ENCODE results near the gene SLC2A9.

DNA sequence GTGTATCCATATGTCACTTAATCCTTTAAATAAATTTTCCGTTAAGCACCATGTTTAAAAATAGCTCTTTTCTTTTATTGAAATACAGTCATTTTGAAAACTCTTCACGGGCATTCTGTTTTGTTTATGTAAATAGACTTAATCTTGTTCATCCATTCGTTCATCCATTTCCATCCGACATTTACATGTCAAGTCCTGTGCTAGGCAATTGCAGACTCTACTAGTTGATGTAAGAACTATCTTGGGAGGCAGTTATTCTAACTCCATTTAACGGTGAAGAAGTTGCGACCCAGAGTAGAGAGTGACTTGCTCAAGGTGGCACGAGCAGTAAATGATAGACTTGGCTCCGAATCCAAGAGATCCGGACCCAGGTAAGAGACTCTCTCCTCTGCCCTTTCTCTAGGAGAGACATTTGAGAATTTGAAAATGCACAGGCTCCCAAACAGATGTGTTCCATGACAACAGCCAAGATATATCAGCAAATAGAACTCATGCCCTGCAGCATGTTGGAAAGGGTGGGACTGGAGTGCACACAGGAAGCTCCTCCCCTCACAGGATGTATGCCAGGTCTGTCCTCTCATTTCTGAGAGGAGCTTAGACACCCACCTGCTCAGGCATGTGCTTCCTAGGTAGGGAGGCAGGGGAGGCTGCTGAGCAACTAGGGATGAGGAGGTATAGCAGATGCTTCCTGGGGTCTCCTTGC lies 175.4 kb downstream of the SLC2A9 start:
- TF ChIP-seq, protein P1, sequence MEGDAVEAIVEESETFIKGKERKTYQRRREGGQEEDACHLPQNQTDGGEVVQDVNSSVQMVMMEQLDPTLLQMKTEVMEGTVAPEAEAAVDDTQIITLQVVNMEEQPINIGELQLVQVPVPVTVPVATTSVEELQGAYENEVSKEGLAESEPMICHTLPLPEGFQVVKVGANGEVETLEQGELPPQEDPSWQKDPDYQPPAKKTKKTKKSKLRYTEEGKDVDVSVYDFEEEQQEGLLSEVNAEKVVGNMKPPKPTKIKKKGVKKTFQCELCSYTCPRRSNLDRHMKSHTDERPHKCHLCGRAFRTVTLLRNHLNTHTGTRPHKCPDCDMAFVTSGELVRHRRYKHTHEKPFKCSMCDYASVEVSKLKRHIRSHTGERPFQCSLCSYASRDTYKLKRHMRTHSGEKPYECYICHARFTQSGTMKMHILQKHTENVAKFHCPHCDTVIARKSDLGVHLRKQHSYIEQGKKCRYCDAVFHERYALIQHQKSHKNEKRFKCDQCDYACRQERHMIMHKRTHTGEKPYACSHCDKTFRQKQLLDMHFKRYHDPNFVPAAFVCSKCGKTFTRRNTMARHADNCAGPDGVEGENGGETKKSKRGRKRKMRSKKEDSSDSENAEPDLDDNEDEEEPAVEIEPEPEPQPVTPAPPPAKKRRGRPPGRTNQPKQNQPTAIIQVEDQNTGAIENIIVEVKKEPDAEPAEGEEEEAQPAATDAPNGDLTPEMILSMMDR (IDR thresholded peaks at IDR 0.05) = no peak
- TF ChIP-seq JUN (IDR thresholded peaks at IDR 0.05) (no peak), NFE2L2 (conservative IDR thresholded peaks at IDR 0.05; ENCODE audit: low read length) (no peak), EP300 (IDR thresholded peaks at IDR 0.05) (no peak), RAD21 (conservative IDR thresholded peaks at IDR 0.05 in 1 of 2, IDR thresholded peaks at IDR 0.05 in 1 of 2) (no peak), EHMT2 (IDR thresholded peaks at IDR 0.05; ENCODE audit: low read depth) (no peak), RCOR1 (IDR thresholded peaks at IDR 0.05; ENCODE audit: low read depth, low read length) (no peak), BHLHE40 (IDR thresholded peaks at IDR 0.05; ENCODE audit: low read depth, low read length) (no peak), SREBF2 (IDR thresholded peaks at IDR 0.05) (no peak)
- TF ChIP-seq, protein P2, sequence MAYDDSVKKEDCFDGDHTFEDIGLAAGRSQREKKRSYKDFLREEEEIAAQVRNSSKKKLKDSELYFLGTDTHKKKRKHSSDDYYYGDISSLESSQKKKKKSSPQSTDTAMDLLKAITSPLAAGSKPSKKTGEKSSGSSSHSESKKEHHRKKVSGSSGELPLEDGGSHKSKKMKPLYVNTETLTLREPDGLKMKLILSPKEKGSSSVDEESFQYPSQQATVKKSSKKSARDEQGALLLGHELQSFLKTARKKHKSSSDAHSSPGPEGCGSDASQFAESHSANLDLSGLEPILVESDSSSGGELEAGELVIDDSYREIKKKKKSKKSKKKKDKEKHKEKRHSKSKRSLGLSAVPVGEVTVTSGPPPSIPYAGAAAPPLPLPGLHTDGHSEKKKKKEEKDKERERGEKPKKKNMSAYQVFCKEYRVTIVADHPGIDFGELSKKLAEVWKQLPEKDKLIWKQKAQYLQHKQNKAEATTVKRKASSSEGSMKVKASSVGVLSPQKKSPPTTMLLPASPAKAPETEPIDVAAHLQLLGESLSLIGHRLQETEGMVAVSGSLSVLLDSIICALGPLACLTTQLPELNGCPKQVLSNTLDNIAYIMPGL (CRISPR knock-in tag; IDR thresholded peaks at IDR 0.05; ENCODE audit: borderline replicate concordance) = no peak
- TF ChIP-seq, protein P3, sequence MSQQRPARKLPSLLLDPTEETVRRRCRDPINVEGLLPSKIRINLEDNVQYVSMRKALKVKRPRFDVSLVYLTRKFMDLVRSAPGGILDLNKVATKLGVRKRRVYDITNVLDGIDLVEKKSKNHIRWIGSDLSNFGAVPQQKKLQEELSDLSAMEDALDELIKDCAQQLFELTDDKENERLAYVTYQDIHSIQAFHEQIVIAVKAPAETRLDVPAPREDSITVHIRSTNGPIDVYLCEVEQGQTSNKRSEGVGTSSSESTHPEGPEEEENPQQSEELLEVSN (IDR thresholded peaks at IDR 0.05; ENCODE audit: borderline replicate concordance, low read depth) = no peak
- TF ChIP-seq, protein P4, sequence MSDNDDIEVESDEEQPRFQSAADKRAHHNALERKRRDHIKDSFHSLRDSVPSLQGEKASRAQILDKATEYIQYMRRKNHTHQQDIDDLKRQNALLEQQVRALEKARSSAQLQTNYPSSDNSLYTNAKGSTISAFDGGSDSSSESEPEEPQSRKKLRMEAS (IDR thresholded peaks at IDR 0.05) = no peak

Data from A549 (cell line).